Keratinocyte (primary cell): ENCODE measurements around the gene FLG. TPM values are rescaled to one million over a fixed set of nuclear protein-coding genes. Genes with fewer than 3 reads are reported as not detected.
A peak's percentile ranks its signal among the peaks of the same experiment; 100 is the strongest.

Source experiments
- DNase-seq: peaks from one replicate; pipeline ENCODE4 v3.0.0-alpha.2; 2011; ENCODE audit warnings: low read depth, missing footprints, low spot score
- FAIRE-seq: peaks from 2 replicates; lab custom pipeline; 2011; peaks lifted over from hg19 to GRCh38; lab: Jason Lieb, UNC
- H2AFZ ChIP-seq: 2 replicates; pipeline ENCODE4 v1.6.0; 2012; ENCODE audit warnings: low read length, control low read depth, inconsistent platforms; ENCODE audit not compliant: control insufficient read depth
- H3K27ac ChIP-seq: 2 replicates; pipeline ENCODE4 v1.5.1; 2011; ENCODE audit warnings: low read length; ENCODE audit not compliant: control insufficient read depth, insufficient read depth
- H3K27me3 ChIP-seq: 3 replicates; pipeline ENCODE4 v1.6.0; 2011; ENCODE audit warnings: low read length; ENCODE audit not compliant: control insufficient read depth, insufficient read depth; ENCODE audit errors: extremely low read depth
- H3K36me3 ChIP-seq, 2 experiments: 2 replicates in 1 of 2; 3 replicates in 1 of 2; pipeline ENCODE4 v1.5.1; 2011; ENCODE audit warnings: low read length in 2 of 2, mild to moderate bottlenecking in 1 of 2; ENCODE audit not compliant: control insufficient read depth in 2 of 2, insufficient read depth in 2 of 2; ENCODE audit errors: extremely low read depth in 1 of 2
- H3K4me1 ChIP-seq: 3 replicates; pipeline ENCODE4 v1.5.1; 2011; ENCODE audit warnings: low read length; ENCODE audit not compliant: control insufficient read depth, insufficient read depth; ENCODE audit errors: extremely low read depth
- H3K4me2 ChIP-seq: 3 replicates; pipeline ENCODE4 v1.6.0; 2011; ENCODE audit warnings: low read depth, low read length; ENCODE audit not compliant: control insufficient read depth, insufficient read depth; ENCODE audit errors: extremely low read depth
- H3K4me3 ChIP-seq, 3 experiments: fragments of 200-600 bp in 1 of 3; sonication (generic) in 1 of 3; 2 replicates in 2 of 3; 3 replicates in 1 of 3; pipeline ENCODE4 v1.5.1; 2011 to 2016; ENCODE audit warnings: low read length in 3 of 3, mild to moderate bottlenecking in 3 of 3, control low read depth in 2 of 3, inconsistent platforms in 1 of 3, low read depth in 1 of 3, mixed read lengths in 1 of 3, mixed run types in 1 of 3, moderate library complexity in 1 of 3; ENCODE audit not compliant: control insufficient read depth in 2 of 3, insufficient read depth in 2 of 3; ENCODE audit errors: extremely low read depth in 1 of 3
- H3K79me2 ChIP-seq: 2 replicates; pipeline ENCODE4 v1.6.0; 2012; ENCODE audit warnings: low read length; ENCODE audit not compliant: control insufficient read depth, insufficient read depth
- H3K9ac ChIP-seq: 3 replicates; pipeline ENCODE4 v1.6.0; 2011; ENCODE audit warnings: low read length; ENCODE audit not compliant: control insufficient read depth, insufficient read depth; ENCODE audit errors: extremely low read depth
- H3K9me1 ChIP-seq: 3 replicates; pipeline ENCODE4 v1.6.0; 2011; ENCODE audit warnings: low read length; ENCODE audit not compliant: control insufficient read depth, insufficient read depth; ENCODE audit errors: extremely low read depth
- H3K9me3 ChIP-seq: 2 replicates; pipeline ENCODE4 v1.5.1; 2012; ENCODE audit warnings: low read depth, low read length; ENCODE audit not compliant: control insufficient read depth
- H4K20me1 ChIP-seq: 3 replicates; pipeline ENCODE4 v1.6.0; 2011; ENCODE audit warnings: low read length; ENCODE audit not compliant: control insufficient read depth, insufficient read depth; ENCODE audit errors: extremely low read depth
- CTCF ChIP-seq, 3 experiments: IDR thresholded peaks in 1 of 3; conservative IDR thresholded peaks in 1 of 3; optimal IDR thresholded peaks in 1 of 3; 2 replicates in 2 of 3; 3 replicates in 1 of 3; pipeline versions ENCODE3 to v1.5.1; 2011; ENCODE audit warnings: low read length in 3 of 3, mild to moderate bottlenecking in 3 of 3, moderate library complexity in 2 of 3, control low read depth in 1 of 3, inconsistent platforms in 1 of 3; ENCODE audit not compliant: insufficient read depth in 2 of 3; ENCODE audit errors: extremely low read depth in 1 of 3
- EZH2 ChIP-seq: IDR thresholded peaks from one replicate; pipeline ENCODE4 v1.6.1; 2012; ENCODE audit warnings: inconsistent platforms, mild to moderate bottlenecking, low read length, moderate library complexity
- dilution Hi-C: fragments of 300-500 bp; cut with MboI; formaldehyde crosslinking; loops from one replicate; pipeline ENCODE4 v1.7.0; 2020; ENCODE audit warnings: low sequenced_read_pairs; ENCODE audit not compliant: extremely low pct_ligation_motif_present
- polyA plus RNA-seq, 5 experiments: library from polyadenylated mRNA; depleted of rRNA in 3 of 5; stranded (reverse) in 3 of 5; stranded (forward) in 1 of 5; unstranded in 1 of 5; fragments of >200 nt; gene quantifications; 1 replicate in 1 of 5; 2 replicates in 3 of 5; 3 replicates in 1 of 5; pipeline versions ENCODE4 v1.2.1 to v1.2.3, GENCODE V29; 2011 to 2012; ENCODE audit warnings: missing spikeins in 2 of 5, low read depth in 1 of 5, low replicate concordance in 1 of 5

FLG gene
- polyA plus RNA-seq, 1 donor (not counting 4 experiments of a cell fraction or from before 2014, with no cell fraction given), result 8.8 TPM

GRCh38 chr1:152349611-152350010, 24.6 kb upstream of the FLG start:
- Histone ChIP-seq H3K27ac (no peak overlapping the region), H3K27me3 (no peaks in the 10 kb centered on the region), H4K20me1 (no peaks in the 10 kb centered on the region), H2AFZ (no peak overlapping the region), H3K9me1 (no peaks in the 10 kb centered on the region), H3K36me3 (no peaks in the 10 kb centered on the region), H3K9me3 (no peaks in the 10 kb centered on the region), H3K79me2 (no peaks in the 10 kb centered on the region), H3K9ac (no peak overlapping the region), H3K4me3 (no peak overlapping the region), H3K4me1 (no peaks in the 10 kb centered on the region), H3K4me2 (no peak overlapping the region)
- FAIRE-seq (no peak), DNase-seq (no peak)
- TF ChIP-seq EZH2 (no peak), CTCF (optimal IDR thresholded peaks at IDR 0.05 in 1 of 3, IDR thresholded peaks at IDR 0.05 in 1 of 3, conservative IDR thresholded peaks at IDR 0.05 in 1 of 3; ENCODE audit: extremely low read depth in 1 of 3, insufficient read depth in 2 of 3, low read length in 3 of 3) (no peak)
- dilution Hi-C loops, result no loop called here

GRCh38 chr1:152348447-152348846, 23.4 kb upstream of the FLG start:
- TF ChIP-seq CTCF (optimal IDR thresholded peaks at IDR 0.05 in 1 of 3, IDR thresholded peaks at IDR 0.05 in 1 of 3, conservative IDR thresholded peaks at IDR 0.05 in 1 of 3; ENCODE audit: extremely low read depth in 1 of 3, insufficient read depth in 2 of 3, low read length in 3 of 3) (peak; percentile 26 to 39 (median 28)), EZH2 (no peak)
- no peak overlapping the region for H2AFZ ChIP-seq
- dilution Hi-C loops, result no loop called here

More at GRCh38 chr1:152348447-152348846, 23.4 kb upstream of the FLG start:
- no peaks in the 10 kb centered on the region for H4K20me1 ChIP-seq
- no peaks in the 10 kb centered on the region for H3K9me1 ChIP-seq
- H3K9me3 ChIP-seq, result no peaks in the 10 kb centered on the region
- H3K79me2 ChIP-seq, result no peaks in the 10 kb centered on the region
- no peaks in the 10 kb centered on the region for H3K4me1 ChIP-seq
- H3K27me3 ChIP-seq, result no peaks in the 10 kb centered on the region
- DNase-seq, result no peak
- FAIRE-seq, result no peak
- no peak overlapping the region for H3K27ac ChIP-seq
- no peaks in the 10 kb centered on the region for H3K36me3 ChIP-seq
- H3K4me3 ChIP-seq, result no peak overlapping the region
- no peak overlapping the region for H3K9ac ChIP-seq
- no peak overlapping the region for H3K4me2 ChIP-seq
